Loucy (cell line): Measurements from ENCODE around the gene PCBP3.

ENCODE experiments used
- H2AFZ ChIP-seq: fragments of 200-600 bp; sonication (generic); 2 replicates; pipeline ENCODE4 v1.6.0; 2016; ENCODE audit warnings: antibody characterized with exemption, mild to moderate bottlenecking, low read length, moderate library complexity
- H3F3A ChIP-seq: fragments of 200-600 bp; 2 replicates; pipeline ENCODE4 v1.6.0; 2016; ENCODE audit warnings: antibody characterized with exemption, low read depth, mild to moderate bottlenecking
- H3K27me3 ChIP-seq: fragments of 200-600 bp; sonication (generic); 2 replicates; pipeline ENCODE4 v1.6.1; 2014; ENCODE audit warnings: low read length, mild to moderate bottlenecking; ENCODE audit not compliant: insufficient read depth, poor library complexity, severe bottlenecking
- H3K36me3 ChIP-seq: fragments of 200-600 bp; sonication (generic); 2 replicates; pipeline ENCODE4 v1.6.1; 2016; ENCODE audit warnings: low read length; ENCODE audit not compliant: insufficient read depth
- H3K4me1 ChIP-seq: fragments of 200-600 bp; sonication (generic); 2 replicates; pipeline ENCODE4 v1.5.1; 2014; ENCODE audit warnings: low read length, mild to moderate bottlenecking; ENCODE audit not compliant: insufficient read depth, poor library complexity, severe bottlenecking
- H3K4me2 ChIP-seq: fragments of 200-600 bp; sonication (generic); 2 replicates; pipeline ENCODE4 v1.6.0; 2014; ENCODE audit warnings: antibody characterized with exemption, low read length, low read depth, mild to moderate bottlenecking; ENCODE audit not compliant: poor library complexity, severe bottlenecking
- H3K4me3 ChIP-seq: fragments of 200-600 bp; sonication (generic); 2 replicates; pipeline ENCODE4 v1.5.1; 2014; ENCODE audit warnings: low read length, mild to moderate bottlenecking, mixed read lengths; ENCODE audit not compliant: poor library complexity, severe bottlenecking
- H3K79me2 ChIP-seq: fragments of 200-600 bp; sonication (generic); 2 replicates; pipeline ENCODE4 v1.6.1; 2014; ENCODE audit warnings: low read length; ENCODE audit not compliant: insufficient read depth
- H3K9ac ChIP-seq: fragments of 200-600 bp; sonication (generic); 2 replicates; pipeline ENCODE4 v1.6.0; 2014; ENCODE audit warnings: mild to moderate bottlenecking, low read depth, low read length, moderate library complexity; ENCODE audit not compliant: poor library complexity, severe bottlenecking
- H3K9me2 ChIP-seq: fragments of 200-600 bp; sonication (generic); replicated peaks from 2 replicates; pipeline ENCODE4 v1.6.1; 2016; ENCODE audit warnings: low read depth, low read length, mixed read lengths
- H3K9me3 ChIP-seq: fragments of 200-600 bp; sonication (generic); 2 replicates; pipeline ENCODE4 v1.6.1; 2014; ENCODE audit warnings: mild to moderate bottlenecking, antibody characterized with exemption, low read length, low read depth; ENCODE audit not compliant: insufficient read depth
- H4K20me1 ChIP-seq: fragments of 200-600 bp; sonication (generic); 2 replicates; pipeline ENCODE4 v1.6.0; 2014; ENCODE audit warnings: antibody characterized with exemption, low read length, mild to moderate bottlenecking; ENCODE audit not compliant: insufficient read depth, poor library complexity, severe bottlenecking
- CTCF ChIP-seq: fragments of 200-600 bp; sonication (generic); conservative IDR thresholded peaks from 2 replicates; pipeline ENCODE4 v1.5.1; 2014; ENCODE audit warnings: mild to moderate bottlenecking, antibody characterized with exemption, low read length
- EZH2phosphoT487 ChIP-seq: fragments of 200-600 bp; IDR thresholded peaks from 2 replicates; pipeline ENCODE4 v1.6.1; 2018; ENCODE audit warnings: antibody characterized with exemption, mild to moderate bottlenecking, moderate library complexity, borderline replicate concordance

Gene PCBP3

GRCh38 chr21:45821315-45821962 lies 177.9 kb downstream of the PCBP3 start:
- Histone ChIP-seq H3K4me3 (no peak overlapping the region), H3K4me1 (peaks cover 14% of the 10 kb centered on the region), H3F3A (no peaks in the 10 kb centered on the region), H3K9ac (no peak overlapping the region), H4K20me1 (no peaks in the 10 kb centered on the region), H3K36me3 (no peaks in the 10 kb centered on the region), H3K9me3 (no peaks in the 10 kb centered on the region), H3K9me2 (no peaks in the 10 kb centered on the region), H2AFZ (no peak overlapping the region), H3K27me3 (no peaks in the 10 kb centered on the region), H3K79me2 (no peaks in the 10 kb centered on the region), H3K4me2 (no peak overlapping the region)
- no peak for TF ChIP-seq EZH2phosphoT487
- no peak for TF ChIP-seq CTCF

GRCh38 chr21:45821998-45822397 lies 178.5 kb downstream of the PCBP3 start:
- Histone ChIP-seq H3K27me3 (no peaks in the 10 kb centered on the region), H3K4me3 (no peak overlapping the region), H3K9me3 (no peaks in the 10 kb centered on the region), H3K79me2 (no peaks in the 10 kb centered on the region), H3K4me2 (no peak overlapping the region), H2AFZ (no peak overlapping the region), H3K9ac (no peak overlapping the region), H3K4me1 (peaks cover 14% of the 10 kb centered on the region), H3K36me3 (no peaks in the 10 kb centered on the region), H4K20me1 (no peaks in the 10 kb centered on the region), H3F3A (no peaks in the 10 kb centered on the region), H3K9me2 (no peaks in the 10 kb centered on the region)
- TF ChIP-seq EZH2phosphoT487 (no peak), CTCF (no peak)

- Histone ChIP-seq H3K4me3 (no peak overlapping the region), H3K4me1 (peaks cover 15% of the 10 kb centered on the region), H3K36me3 (no peaks in the 10 kb centered on the region), H3K9me3 (no peaks in the 10 kb centered on the region), H3K9ac (no peak overlapping the region), H3K4me2 (no peak overlapping the region), H2AFZ (no peak overlapping the region), H3F3A (no peaks in the 10 kb centered on the region), H4K20me1 (no peaks in the 10 kb centered on the region), H3K9me2 (no peaks in the 10 kb centered on the region), H3K79me2 (no peaks in the 10 kb centered on the region), H3K27me3 (no peaks in the 10 kb centered on the region)
- TF ChIP-seq CTCF (no peak), EZH2phosphoT487 (no peak)
Observed at GRCh38 chr21:45822429-45823099, 179.0 kb downstream of the PCBP3 start.
